B cell (primary cell): Measurements from ENCODE around the gene ARHGAP18. TPM values are rescaled to one million over a fixed set of nuclear protein-coding genes. Genes with fewer than 3 reads are reported as not detected.

Experiments used
- ATAC-seq: fragments of 200-7000 bp; cut with Tn5 transposase; one replicate; pipeline ENCODE4 v1.10.0; 2021; ENCODE audit warnings: low read depth, mild to moderate bottlenecking, moderate number of reproducible peaks, moderate library complexity
- CTCF ChIA-PET: fragments of 350-600 bp; sonication (Branson Sonifier 250); formaldehyde crosslinking; loops from one replicate; lab custom pipeline; 2021; ENCODE audit warnings: antibody characterized with exemption, inconsistent platforms; lab: Charles Lee
- POLR2A ChIA-PET: fragments of 350-600 bp; sonication (Branson Sonifier 250); formaldehyde crosslinking; loops from one replicate; lab custom pipeline; 2021; ENCODE audit warnings: antibody characterized with exemption; lab: Charles Lee
- DNase-seq: peaks from one replicate; pipeline ENCODE4 v3.0.0; 2013
- H2AFZ ChIP-seq: 2 replicates; pipeline ENCODE4 v1.6.1; 2012; ENCODE audit warnings: mild to moderate bottlenecking, low read depth, low read length; ENCODE audit not compliant: insufficient read depth, poor library complexity, severe bottlenecking
- H3K27ac ChIP-seq, 2 donors: 1 replicate in 1 of 2; 2 replicates in 1 of 2; pipeline ENCODE4 v1.5.1; 2012 to 2013; ENCODE audit warnings: low read length in 2 of 2, mild to moderate bottlenecking in 2 of 2, moderate library complexity in 1 of 2
- H3K27me3 ChIP-seq, 4 experiments: fragments of 200-600 bp in 1 of 4; sonication (generic) in 1 of 4; replicated peaks in 1 of 4; 1 replicate in 2 of 4; 2 replicates in 2 of 4; pipeline versions ENCODE4 v1.6.1 to v1.7.0; 2013 to 2016; ENCODE audit warnings: low read length in 3 of 4, mild to moderate bottlenecking in 2 of 4, mixed read lengths in 1 of 4, moderate library complexity in 1 of 4; ENCODE audit not compliant: insufficient read depth in 4 of 4, control insufficient read depth in 3 of 4; ENCODE audit errors: control extremely low read depth in 1 of 4
- H3K36me3 ChIP-seq, 2 experiments: replicated peaks in 1 of 2; 1 replicate in 1 of 2; 2 replicates in 1 of 2; pipeline versions ENCODE4 v1.6.1 to v1.7.1; 2013; ENCODE audit warnings: low read length in 1 of 2; ENCODE audit not compliant: insufficient read depth in 2 of 2, control insufficient read depth in 1 of 2; ENCODE audit errors: control extremely low read depth in 1 of 2, extremely low read depth in 1 of 2
- H3K4me1 ChIP-seq, 2 donors: fragments of 200-600 bp in 1 of 2; sonication (generic) in 1 of 2; 1 replicate in 1 of 2; 2 replicates in 1 of 2; pipeline versions ENCODE4 v1.5.1 to v1.6.1; 2013 to 2017; ENCODE audit warnings: low read length in 2 of 2; ENCODE audit not compliant: control insufficient read depth in 2 of 2, insufficient read depth in 2 of 2
- H3K4me2 ChIP-seq: replicated peaks from 2 replicates; pipeline ENCODE3; 2012; ENCODE audit warnings: mild to moderate bottlenecking, low read depth, low read length; ENCODE audit not compliant: poor library complexity, severe bottlenecking
- H3K4me3 ChIP-seq, 5 experiments: fragments of 200-600 bp in 1 of 5; sonication (generic) in 1 of 5; 1 replicate in 3 of 5; 2 replicates in 2 of 5; pipeline versions ENCODE4 v1.5.1 to v1.7.0; 2011 to 2016; ENCODE audit warnings: low read length in 4 of 5, mild to moderate bottlenecking in 4 of 5, low read depth in 2 of 5, control low read depth in 1 of 5, moderate library complexity in 1 of 5; ENCODE audit not compliant: insufficient read depth in 1 of 5; ENCODE audit errors: control extremely low read depth in 1 of 5, extremely low read depth in 1 of 5
- H3K79me2 ChIP-seq: fragments of 200-600 bp; sonication (generic); one replicate; pipeline ENCODE4 v1.6.0; 2016; ENCODE audit warnings: low read length; ENCODE audit not compliant: control insufficient read depth, insufficient read depth
- H3K9ac ChIP-seq: fragments of 200-600 bp; sonication (generic); 2 replicates; pipeline ENCODE4 v1.6.1; 2017; ENCODE audit warnings: mild to moderate bottlenecking, low read length, moderate library complexity
- H3K9me3 ChIP-seq, 3 donors: one replicate each; pipeline versions ENCODE4 v1.6.1 to v1.7.1; 2013; ENCODE audit warnings: low read length in 2 of 3; ENCODE audit not compliant: control insufficient read depth in 2 of 3, insufficient read depth in 1 of 3; ENCODE audit errors: control extremely low read depth in 1 of 3
- H4K20me1 ChIP-seq: 2 replicates; pipeline ENCODE4 v1.6.0; 2012; ENCODE audit warnings: mild to moderate bottlenecking, low read length; ENCODE audit not compliant: insufficient read depth, control insufficient read depth, poor library complexity, severe bottlenecking
- H3K27ac Mint-ChIP-seq: one replicate; pipeline ENCODE4 v1.8.0; 2021; ENCODE audit warnings: mixed read lengths
- H3K27me3 Mint-ChIP-seq: one replicate; pipeline ENCODE4 v1.8.0; 2021; ENCODE audit warnings: mixed read lengths
- H3K4me1 Mint-ChIP-seq: one replicate; pipeline ENCODE4 v1.8.0; 2021; ENCODE audit warnings: mixed read lengths
- H3K4me3 Mint-ChIP-seq: one replicate; pipeline ENCODE4 v1.8.0; 2021; ENCODE audit warnings: mixed read lengths
- H3K9me3 Mint-ChIP-seq: one replicate; pipeline ENCODE4 v1.8.0; 2022; ENCODE audit warnings: mixed read lengths; ENCODE audit not compliant: insufficient read depth
- CTCF ChIP-seq: fragments of 200-600 bp; IDR thresholded peaks from one replicate; pipeline ENCODE4 v1.8.0; 2022; ENCODE audit warnings: antibody characterized with exemption, mild to moderate bottlenecking
- EZH2 ChIP-seq: IDR thresholded peaks from 2 replicates; pipeline ENCODE4 v1.6.1; 2012; ENCODE audit warnings: borderline replicate concordance, low read depth, mild to moderate bottlenecking, moderate library complexity, low read length; ENCODE audit not compliant: insufficient read depth, poor library complexity, severe bottlenecking
- WGBS: methylation state at CpG from one replicate; pipeline ENCODE4 v1.1.5; 2013; ENCODE audit warnings: missing lambda C conversion rate; ENCODE audit not compliant: insufficient coverage; 5-methylcytosine and 5-hydroxymethylcytosine counted together
- intact Hi-C: fragments of 100-400 bp; cut with micrococcal nuclease; formaldehyde crosslinking; loops from one replicate; pipeline ENCODE4 v1.10.0; 2022
- polyA plus RNA-seq: library from polyadenylated mRNA; depleted of rRNA; stranded (reverse); fragments of >200 nt; gene quantifications from 2 replicates; pipeline ENCODE4 v1.2.3, GENCODE V29; 2012
- total RNA-seq, 2 donors: library from RNA; stranded (reverse); fragments of 120-200 nt in 1 of 2; gene quantifications; 1 replicate in 1 of 2; 2 replicates in 1 of 2; pipeline versions ENCODE4 v1.2.3 to v1.2.4, GENCODE V29; 2013 to 2022

Gene ARHGAP18
- total and polyA plus RNA-seq, 2 donors (not counting 1 experiment from before 2014, with no cell fraction given): 0.95 to 3.9 TPM

DNA sequence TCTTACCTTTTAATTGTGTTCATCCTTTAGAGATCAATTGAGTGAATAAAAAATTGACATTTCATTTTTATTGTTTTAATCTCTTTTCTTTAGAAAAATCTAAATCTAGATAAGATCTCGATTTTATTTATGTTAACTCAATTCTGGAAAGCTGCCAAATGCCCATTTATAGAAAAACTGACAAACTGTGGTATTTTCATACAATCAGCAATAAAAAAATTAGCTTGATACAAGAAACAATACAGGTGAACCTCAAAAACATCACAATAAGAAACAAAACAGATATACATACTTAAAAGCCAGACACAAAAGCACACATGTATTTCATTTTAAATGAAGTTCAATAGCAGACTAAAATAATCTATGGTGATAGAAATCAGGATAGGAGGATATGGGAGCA is 30.0 kb upstream of the ARHGAP18 start:
- WGBS: no CpG with 5 or more reads among the region's 1 CpG
- Histone ChIP-seq H4K20me1 (no peaks in the 10 kb centered on the region), H3K9ac (no peak overlapping the region), H2AFZ (no peak overlapping the region), H3K27ac (no peak overlapping the region), H3K4me1 (peaks cover 10% of the 10 kb centered on the region in 2 donors), H3K27me3 (no peaks in the 10 kb centered on the region), H3K9me3 (no peaks in the 10 kb centered on the region), H3K4me3 (no peak overlapping the region), H3K36me3 (no peaks in the 10 kb centered on the region), H3K4me2 (no peak overlapping the region), H3K79me2 (no peaks in the 10 kb centered on the region)
- ATAC-seq: no peak
- H3K4me3 Mint-ChIP-seq: no peak overlapping the region
- DNase-seq: no peak
- POLR2A ChIA-PET: no interaction called here
- no peak overlapping the region for H3K27ac Mint-ChIP-seq
- TF ChIP-seq EZH2 (no peak), CTCF (no peak)
- H3K27me3 Mint-ChIP-seq: no peaks in the 10 kb centered on the region
- CTCF ChIA-PET: interaction anchor here (1.4 to 1.8 kb wide), 2 partner anchors 10 to 142 kb away, joined by 5 to 6 read pairs; no protein-coding TSS in a partner anchor
- H3K9me3 Mint-ChIP-seq: no peaks in the 10 kb centered on the region
- H3K4me1 Mint-ChIP-seq: peaks cover 12% of the 10 kb centered on the region
- intact Hi-C loops: no loop called here

DNA sequence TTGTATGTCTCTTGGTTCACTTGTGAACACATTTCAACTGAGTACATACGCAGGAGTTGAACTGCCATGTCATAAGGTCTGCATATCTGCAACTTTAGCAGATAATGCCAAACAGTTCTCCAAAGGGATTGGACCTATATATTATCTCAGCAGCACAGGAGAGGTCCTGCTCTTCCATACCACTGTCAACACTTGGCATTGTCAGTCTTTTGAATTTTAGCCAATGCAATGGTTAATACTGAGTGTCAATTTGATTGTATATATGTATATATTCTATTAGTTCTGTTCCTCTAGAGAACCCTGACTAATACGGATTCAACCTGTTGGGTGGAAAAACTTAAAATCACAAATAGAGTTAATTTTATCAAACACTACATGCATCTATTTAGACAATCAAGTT is 26.1 kb upstream of the ARHGAP18 start:
- CTCF ChIA-PET: interaction anchor here (1.4 to 4.6 kb wide), 2 partner anchors 14 to 138 kb away, joined by 4 to 21 read pairs; no protein-coding TSS in a partner anchor

More for the DNA sequence above, 26.1 kb upstream of the ARHGAP18 start:
- TF ChIP-seq EZH2: no peak
- TF ChIP-seq CTCF: no peak
- intact Hi-C loops: no loop called here
- no peaks in the 10 kb centered on the region for H3K9me3 Mint-ChIP-seq
- Histone ChIP-seq H2AFZ (no peak overlapping the region), H3K79me2 (no peaks in the 10 kb centered on the region), H3K9me3 (no peaks in the 10 kb centered on the region), H3K4me3 (no peak overlapping the region), H3K27me3 (no peaks in the 10 kb centered on the region), H3K27ac (no peak overlapping the region), H3K36me3 (no peaks in the 10 kb centered on the region), H4K20me1 (no peaks in the 10 kb centered on the region), H3K9ac (no peak overlapping the region), H3K4me2 (no peak overlapping the region), H3K4me1 (no peaks in the 10 kb centered on the region)
- no peak overlapping the region for H3K27ac Mint-ChIP-seq
- H3K27me3 Mint-ChIP-seq: no peaks in the 10 kb centered on the region
- POLR2A ChIA-PET: no interaction called here
- no peak overlapping the region for H3K4me3 Mint-ChIP-seq
- 100% methylated on average over 1 of the region's 2 CpGs for WGBS
- no peaks in the 10 kb centered on the region for H3K4me1 Mint-ChIP-seq
- no peak for ATAC-seq
- DNase-seq: no peak
